Measurements from ENCODE around the gene ZNF569. TPM values are rescaled to one million over a fixed set of nuclear protein-coding genes. Genes with fewer than 3 reads are reported as not detected.
A peak's percentile ranks its signal among the peaks of the same experiment; 100 is the strongest.

The ZNF569 gene
- total and polyA plus RNA-seq, 2 of the 13 experiments (the other 11 are each of a cell fraction or from before 2014, with no cell fraction given): 1.4 to 5.7 TPM

DNA sequence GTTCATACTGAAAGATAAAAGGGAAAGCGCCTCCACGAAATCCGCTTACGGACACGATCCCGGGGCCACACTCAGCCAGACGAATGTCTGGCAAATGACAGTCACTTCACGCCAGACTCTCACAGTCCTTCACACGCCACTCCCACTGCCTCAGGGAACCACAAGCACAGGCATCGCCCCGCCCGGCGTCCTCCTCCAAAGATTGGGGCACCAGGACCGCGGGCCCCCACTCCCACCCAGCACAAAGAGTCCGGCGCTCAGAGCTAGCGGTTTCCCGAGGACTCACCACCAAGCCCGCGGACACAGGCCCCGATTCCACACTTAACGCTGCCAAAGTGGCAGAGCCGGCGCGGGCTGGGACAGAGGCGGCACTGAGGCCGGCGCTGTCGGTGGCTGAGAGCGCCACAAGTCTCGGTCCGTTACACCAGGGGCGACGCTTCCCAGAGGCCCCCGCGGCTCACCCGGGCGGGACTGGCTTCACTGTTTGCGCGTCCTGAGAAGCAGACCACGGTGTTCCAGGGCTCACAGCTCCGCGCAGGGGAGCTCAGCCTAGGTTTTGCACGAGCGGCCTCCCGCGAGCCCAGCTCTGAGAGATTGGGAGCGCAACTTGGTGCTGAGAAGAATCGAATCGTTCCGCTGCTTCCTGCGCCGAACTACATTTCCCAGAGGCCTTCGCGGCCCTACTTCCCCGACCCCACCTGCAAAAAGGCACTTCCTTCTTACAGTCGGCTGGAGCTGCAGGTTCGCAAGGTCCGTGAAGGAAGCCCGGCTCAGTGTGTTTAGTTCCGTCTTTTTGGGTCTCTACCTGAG, at the start of gene ZNF569 (continued):
- TF ChIP-seq, protein P1, sequence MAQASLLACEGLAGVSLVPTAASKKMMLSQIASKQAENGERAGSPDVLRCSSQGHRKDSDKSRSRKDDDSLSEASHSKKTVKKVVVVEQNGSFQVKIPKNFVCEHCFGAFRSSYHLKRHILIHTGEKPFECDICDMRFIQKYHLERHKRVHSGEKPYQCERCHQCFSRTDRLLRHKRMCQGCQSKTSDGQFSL (CRISPR knock-in tag; IDR thresholded peaks at IDR 0.05): no peak
- TF ChIP-seq MAF1 (CRISPR knock-in tag; IDR thresholded peaks at IDR 0.05; ENCODE audit: borderline replicate concordance): no peak
- TF ChIP-seq NFATC3 (CRISPR knock-in tag; IDR thresholded peaks at IDR 0.05): no peak
- no peak for TF ChIP-seq PAX8 (CRISPR knock-in tag; IDR thresholded peaks at IDR 0.05; ENCODE audit: borderline replicate concordance)
- 0 out of 2 replicates have a peak, but pooled peaks have one; percentile 35 for TF ChIP-seq ZNF33A (CRISPR knock-in tag; IDR thresholded peaks at IDR 0.05; ENCODE audit: borderline replicate concordance)
- TF ChIP-seq, protein P2, sequence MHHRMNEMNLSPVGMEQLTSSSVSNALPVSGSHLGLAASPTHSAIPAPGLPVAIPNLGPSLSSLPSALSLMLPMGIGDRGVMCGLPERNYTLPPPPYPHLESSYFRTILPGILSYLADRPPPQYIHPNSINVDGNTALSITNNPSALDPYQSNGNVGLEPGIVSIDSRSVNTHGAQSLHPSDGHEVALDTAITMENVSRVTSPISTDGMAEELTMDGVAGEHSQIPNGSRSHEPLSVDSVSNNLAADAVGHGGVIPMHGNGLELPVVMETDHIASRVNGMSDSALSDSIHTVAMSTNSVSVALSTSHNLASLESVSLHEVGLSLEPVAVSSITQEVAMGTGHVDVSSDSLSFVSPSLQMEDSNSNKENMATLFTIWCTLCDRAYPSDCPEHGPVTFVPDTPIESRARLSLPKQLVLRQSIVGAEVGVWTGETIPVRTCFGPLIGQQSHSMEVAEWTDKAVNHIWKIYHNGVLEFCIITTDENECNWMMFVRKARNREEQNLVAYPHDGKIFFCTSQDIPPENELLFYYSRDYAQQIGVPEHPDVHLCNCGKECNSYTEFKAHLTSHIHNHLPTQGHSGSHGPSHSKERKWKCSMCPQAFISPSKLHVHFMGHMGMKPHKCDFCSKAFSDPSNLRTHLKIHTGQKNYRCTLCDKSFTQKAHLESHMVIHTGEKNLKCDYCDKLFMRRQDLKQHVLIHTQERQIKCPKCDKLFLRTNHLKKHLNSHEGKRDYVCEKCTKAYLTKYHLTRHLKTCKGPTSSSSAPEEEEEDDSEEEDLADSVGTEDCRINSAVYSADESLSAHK (CRISPR knock-in tag; IDR thresholded peaks at IDR 0.05; ENCODE audit: borderline replicate concordance): no peak
- TF ChIP-seq TEAD3 (CRISPR knock-in tag; optimal IDR thresholded peaks at IDR 0.05; ENCODE audit: borderline replicate concordance): peak; percentile 54
- no peak for TF ChIP-seq SIN3B (IDR thresholded peaks at IDR 0.05; ENCODE audit: low read length)
- TF ChIP-seq, protein P3, sequence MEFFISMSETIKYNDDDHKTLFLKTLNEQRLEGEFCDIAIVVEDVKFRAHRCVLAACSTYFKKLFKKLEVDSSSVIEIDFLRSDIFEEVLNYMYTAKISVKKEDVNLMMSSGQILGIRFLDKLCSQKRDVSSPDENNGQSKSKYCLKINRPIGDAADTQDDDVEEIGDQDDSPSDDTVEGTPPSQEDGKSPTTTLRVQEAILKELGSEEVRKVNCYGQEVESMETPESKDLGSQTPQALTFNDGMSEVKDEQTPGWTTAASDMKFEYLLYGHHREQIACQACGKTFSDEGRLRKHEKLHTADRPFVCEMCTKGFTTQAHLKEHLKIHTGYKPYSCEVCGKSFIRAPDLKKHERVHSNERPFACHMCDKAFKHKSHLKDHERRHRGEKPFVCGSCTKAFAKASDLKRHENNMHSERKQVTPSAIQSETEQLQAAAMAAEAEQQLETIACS (CRISPR knock-in tag; IDR thresholded peaks at IDR 0.05): no peak
- no peak for TF ChIP-seq DNMT1 (CRISPR knock-in tag; IDR thresholded peaks at IDR 0.05)
- 0 out of 2 replicates have a peak, but pooled peaks have one; percentile 33 for TF ChIP-seq ZNF567 (CRISPR knock-in tag; IDR thresholded peaks at IDR 0.05; ENCODE audit: borderline replicate concordance)
- 0 out of 2 replicates have a peak, but pooled peaks have one; percentile 15 for TF ChIP-seq MED13 (CRISPR knock-in tag; IDR thresholded peaks at IDR 0.05)
- no peak for TF ChIP-seq ATF7 (IDR thresholded peaks at IDR 0.05)
- TF ChIP-seq ATF7 (CRISPR knock-in tag; IDR thresholded peaks at IDR 0.05): no peak
- TF ChIP-seq, protein P4, sequence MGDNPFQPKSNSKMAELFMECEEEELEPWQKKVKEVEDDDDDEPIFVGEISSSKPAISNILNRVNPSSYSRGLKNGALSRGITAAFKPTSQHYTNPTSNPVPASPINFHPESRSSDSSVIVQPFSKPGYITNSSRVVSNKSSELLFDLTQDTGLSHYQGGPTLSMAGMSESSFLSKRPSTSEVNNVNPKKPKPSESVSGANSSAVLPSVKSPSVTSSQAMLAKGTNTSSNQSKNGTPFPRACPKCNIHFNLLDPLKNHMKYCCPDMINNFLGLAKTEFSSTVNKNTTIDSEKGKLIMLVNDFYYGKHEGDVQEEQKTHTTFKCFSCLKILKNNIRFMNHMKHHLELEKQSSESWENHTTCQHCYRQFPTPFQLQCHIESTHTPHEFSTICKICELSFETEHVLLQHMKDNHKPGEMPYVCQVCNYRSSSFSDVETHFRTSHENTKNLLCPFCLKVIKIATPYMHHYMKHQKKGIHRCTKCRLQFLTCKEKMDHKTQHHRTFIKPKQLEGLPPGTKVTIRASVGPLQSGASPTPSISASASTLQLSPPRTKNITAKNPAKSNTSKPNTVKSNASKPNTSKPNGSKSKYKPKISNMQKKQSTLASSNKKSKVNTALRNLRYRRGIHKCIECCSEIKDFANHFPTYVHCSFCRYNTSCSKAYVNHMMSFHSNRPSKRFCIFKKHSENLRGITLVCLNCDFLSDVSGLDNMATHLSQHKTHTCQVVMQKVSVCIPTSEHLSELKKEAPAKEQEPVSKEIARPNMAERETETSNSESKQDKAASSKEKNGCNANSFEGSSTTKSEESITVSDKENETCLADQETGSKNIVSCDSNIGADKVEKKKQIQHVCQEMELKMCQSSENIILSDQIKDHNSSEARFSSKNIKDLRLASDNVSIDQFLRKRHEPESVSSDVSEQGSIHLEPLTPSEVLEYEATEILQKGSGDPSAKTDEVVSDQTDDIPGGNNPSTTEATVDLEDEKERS (CRISPR knock-in tag; IDR thresholded peaks at IDR 0.05): peak; percentile 94
- 0 out of 2 replicates have a peak, but pooled peaks have one; percentile 58 for TF ChIP-seq RBAK (CRISPR knock-in tag; IDR thresholded peaks at IDR 0.05)
- TF ChIP-seq SRSF9 (IDR thresholded peaks at IDR 0.05; ENCODE audit: borderline replicate concordance, insufficient read depth, low read depth, low read length, poor library complexity, severe bottlenecking): no peak
- 0 out of 2 replicates have a peak, but pooled peaks have one; percentile 17 for TF ChIP-seq RARA (CRISPR knock-in tag; IDR thresholded peaks at IDR 0.05)
- peak; percentile 77 for TF ChIP-seq ZNF556 (CRISPR knock-in tag; IDR thresholded peaks at IDR 0.05; ENCODE audit: borderline replicate concordance)
- TF ChIP-seq RELA (CRISPR knock-in tag; IDR thresholded peaks at IDR 0.05): no peak
- TF ChIP-seq, protein P5, sequence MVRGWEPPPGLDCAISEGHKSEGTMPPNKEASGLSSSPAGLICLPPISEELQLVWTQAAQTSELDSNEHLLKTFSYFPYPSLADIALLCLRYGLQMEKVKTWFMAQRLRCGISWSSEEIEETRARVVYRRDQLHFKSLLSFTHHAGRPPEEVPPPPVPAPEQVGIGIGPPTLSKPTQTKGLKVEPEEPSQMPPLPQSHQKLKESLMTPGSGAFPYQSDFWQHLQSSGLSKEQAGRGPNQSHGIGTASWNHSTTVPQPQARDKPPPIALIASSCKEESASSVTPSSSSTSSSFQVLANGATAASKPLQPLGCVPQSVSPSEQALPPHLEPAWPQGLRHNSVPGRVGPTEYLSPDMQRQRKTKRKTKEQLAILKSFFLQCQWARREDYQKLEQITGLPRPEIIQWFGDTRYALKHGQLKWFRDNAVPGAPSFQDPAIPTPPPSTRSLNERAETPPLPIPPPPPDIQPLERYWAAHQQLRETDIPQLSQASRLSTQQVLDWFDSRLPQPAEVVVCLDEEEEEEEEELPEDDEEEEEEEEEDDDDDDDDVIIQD (CRISPR knock-in tag; IDR thresholded peaks at IDR 0.05; ENCODE audit: low read depth): no peak; the same call in 1 of the 2 replicates

All from HepG2 (cell line).